NCI-H1694 treated with DMSO at 0.1 percent for 48 hours (cell line): Measurements from ENCODE around the gene ABAT.
A peak's percentile ranks its signal among the peaks of the same experiment; 100 is the strongest.

Experiments used
- DNase-seq: peaks from one replicate; lab custom pipeline; 2025; lab: John Stamatoyannopoulos, UW

ABAT gene

DNA sequence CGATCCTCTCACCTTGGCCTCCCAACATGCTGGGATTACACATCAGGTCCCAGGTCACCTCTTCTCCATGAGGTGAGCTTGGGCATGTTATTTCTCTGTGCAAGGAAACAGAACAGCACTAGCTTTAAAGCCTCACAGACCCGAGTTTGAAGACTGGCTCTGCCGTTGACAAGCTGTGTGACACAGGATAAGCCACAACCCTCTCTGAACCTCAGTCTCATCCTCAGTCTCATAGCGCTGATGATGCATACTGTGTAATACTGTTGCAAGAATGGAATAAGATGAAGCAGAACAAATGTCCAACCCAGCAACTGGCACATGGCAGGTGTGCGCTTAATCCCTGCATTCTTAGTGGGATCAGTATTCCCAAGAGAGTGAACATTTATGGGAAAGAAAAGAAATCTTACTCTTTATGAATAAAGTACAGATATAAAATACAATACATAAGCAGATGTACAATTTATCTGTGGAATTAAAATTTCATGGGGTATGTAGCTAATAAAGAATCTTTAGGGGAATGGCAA lies 43.5 kb downstream of the ABAT start:
- DNase-seq = no peak

GRCh38 chr16:8718851-8719680 lies 44.6 kb downstream of the ABAT start:
- no peak for DNase-seq

DNA sequence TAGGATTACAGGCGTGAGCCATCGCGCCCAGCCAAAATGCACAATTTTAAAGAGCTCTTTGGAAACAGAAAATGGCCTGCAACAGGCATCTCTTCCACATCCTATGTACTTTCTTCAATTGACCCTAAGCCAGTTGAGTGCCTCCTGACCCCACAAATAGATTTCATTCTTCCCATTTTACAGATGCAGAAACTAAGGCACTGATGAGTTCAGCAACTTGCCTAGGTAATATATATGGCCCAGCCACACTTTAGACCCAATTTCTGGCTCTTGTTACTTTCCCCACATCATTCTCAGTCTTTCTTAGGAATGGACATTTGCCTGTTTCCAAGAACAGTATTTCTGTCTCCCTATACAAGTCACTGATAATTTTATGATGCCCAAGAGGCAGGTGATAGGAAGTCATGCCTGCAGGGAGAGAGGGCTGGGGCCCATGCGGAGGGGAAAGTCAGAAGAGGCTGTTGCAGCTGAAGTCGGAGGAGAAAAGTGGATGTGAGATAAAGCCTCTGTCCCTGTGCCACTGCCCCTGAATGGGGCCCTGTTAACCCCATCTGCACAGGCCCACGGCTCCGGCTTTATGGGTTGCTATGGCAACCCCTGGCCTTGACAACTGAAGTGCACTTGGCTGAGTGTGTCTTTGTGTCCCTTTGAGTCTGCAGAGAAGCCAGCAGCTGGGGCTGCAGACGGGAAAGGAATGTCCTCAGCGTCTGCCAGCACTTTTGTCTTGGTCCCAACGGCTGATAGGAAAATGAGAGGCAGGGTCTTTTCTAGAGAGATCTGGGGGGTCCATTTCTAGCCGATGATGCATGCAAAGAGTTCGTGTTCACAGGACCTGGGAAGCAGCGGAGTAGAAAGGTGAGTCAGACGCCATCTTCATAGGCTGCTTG lies 45.9 kb downstream of the ABAT start:
- no peak for DNase-seq

- no peak for DNase-seq
These were observed 46.5 kb downstream of the ABAT start for GRCh38 chr16:8720967-8721308.

DNA sequence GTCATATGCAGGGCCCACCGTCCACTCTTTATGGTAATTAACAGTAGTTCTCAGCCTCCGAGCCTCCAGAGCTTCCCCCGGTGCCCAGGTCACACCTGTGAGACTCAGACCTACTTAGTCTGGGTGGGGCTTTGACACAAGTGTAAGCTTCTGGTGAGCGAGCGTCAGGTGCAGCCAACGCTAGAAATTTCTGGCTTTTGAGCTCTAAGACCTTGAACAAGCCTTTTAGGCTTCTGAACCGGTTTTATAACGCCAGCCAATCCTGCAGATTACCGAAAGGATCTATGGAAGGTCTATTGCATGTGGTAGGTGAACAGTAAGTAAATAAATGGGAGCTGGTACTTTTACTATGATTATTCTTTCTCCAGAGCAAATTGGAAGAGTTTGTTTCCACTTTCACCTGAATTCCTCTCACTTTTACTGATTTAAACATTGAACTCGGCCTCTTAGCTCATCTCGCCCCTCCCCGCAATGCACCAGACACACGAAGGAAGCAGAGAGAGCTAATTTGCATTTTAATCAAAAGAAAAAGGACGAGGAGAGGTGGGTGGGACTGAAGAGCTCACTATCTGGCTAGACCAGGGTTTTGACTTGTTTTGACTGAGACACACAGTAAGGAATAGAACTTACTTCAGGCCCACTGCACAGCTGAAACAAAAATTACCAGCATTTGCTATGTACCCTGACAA lies 47.1 kb downstream of the ABAT start:
- DNase-seq = no peak

DNA sequence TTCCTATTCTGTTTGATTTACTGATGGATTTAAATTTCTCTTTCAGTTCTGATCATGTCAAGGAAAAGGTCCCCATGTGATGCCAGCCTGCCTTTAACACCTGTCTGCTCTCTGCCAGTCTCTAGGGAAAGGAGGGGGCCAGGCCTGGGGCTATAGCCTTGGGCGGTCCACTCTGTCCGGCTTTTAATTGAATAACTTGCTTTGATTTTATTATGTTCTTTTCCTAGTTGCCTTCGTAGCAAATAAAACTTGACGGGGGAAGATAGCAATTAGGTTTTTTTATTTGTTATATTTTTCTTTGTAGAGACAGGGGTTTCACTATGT lies 47.6 kb downstream of the ABAT start:
- DNase-seq = no peak

GRCh38 chr16:8725513-8726178 lies 51.2 kb downstream of the ABAT start:
- DNase-seq = no peak

GRCh38 chr16:8727131-8727806 lies 52.9 kb downstream of the ABAT start:
- DNase-seq = no peak

DNA sequence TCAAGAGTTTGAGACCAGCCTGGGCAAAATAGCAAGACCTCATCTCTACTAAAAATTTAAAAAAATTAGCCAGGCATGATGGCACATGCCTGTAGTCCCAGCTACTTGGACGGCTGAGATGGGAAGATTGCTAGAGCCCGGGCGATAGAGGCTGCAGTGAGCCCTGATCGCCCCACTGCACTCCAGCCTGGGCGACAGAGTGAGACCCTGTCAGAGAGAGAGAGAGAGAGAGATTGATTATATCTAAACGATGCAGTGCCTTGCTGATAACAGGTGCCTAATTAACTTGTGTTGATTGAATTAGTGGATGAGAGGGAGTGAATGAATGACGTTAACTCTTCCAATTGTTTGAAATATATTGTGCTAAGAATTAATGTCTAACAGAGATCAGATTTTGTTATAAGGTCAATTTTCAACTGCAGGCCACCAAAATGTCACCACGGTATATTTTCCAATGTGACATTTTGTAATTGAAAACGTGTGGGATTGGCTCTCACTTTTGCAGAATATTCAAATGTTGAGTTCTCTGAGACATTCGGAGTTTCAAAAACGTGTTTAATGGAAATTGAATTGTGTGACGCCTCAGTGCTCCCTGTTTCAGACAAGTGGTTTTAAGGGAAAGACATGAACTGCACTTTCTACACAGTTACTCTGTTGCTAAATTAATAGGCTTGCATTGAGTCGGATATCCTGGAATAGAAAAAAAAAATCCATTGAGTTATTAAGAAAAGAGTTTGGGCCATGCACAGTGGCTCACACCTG lies 53.6 kb downstream of the ABAT start:
- DNase-seq = no peak

DNA sequence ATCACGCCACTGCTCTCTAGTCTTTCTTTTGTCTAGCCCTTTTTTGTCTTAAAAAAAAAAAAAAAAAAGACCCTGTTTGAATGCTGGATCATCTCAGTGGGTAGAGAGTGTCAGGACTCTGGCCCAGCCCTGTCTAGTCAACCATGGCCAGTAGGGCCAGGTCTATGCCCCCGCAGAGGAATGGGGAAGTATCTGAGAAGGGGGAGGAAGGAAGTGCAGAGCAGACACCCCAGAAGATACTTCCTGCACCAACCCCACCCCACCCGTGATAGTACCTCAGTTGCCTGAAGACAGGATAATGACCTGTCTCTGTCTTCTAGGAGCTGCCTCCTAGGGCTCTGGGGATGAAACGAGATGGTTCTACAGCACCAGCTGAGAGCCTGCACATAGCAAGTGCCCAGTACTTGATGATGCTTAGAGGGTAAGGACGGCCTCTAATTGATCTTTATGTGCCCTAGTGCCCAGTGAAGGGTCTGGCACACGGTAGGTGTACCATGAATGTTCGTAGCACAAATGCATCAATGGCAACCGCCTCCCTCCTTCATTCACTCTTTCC lies 55.4 kb downstream of the ABAT start:
- DNase-seq = no peak

DNA sequence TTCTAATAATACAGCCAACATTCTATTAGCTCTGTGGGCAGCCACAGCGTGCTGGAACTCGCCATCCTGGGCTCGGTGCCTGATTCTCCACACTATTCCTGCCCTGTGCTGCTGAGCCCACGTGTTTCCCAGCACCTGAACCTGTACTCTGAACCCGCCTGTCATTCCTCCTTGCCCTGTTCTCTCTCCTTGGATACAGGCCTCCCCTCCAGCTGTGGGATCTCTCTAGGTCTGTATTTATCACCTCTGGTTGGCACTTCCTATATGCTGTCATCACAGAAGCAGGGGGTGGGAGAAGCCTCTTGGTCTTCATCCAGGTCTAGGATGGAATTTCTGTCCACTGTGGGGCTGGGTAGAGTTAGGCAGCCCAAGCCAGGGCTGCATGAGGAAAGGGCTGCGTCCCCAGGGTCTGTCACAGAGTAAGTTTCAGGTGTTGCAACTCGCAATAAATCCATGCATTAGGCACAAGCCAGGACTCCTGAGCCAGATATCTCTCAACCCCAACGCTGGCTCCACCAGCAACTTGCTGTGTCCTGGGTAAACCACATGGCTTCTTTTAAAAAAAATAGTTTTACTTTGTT lies 56.0 kb downstream of the ABAT start:
- DNase-seq = peak; percentile 22

DNA sequence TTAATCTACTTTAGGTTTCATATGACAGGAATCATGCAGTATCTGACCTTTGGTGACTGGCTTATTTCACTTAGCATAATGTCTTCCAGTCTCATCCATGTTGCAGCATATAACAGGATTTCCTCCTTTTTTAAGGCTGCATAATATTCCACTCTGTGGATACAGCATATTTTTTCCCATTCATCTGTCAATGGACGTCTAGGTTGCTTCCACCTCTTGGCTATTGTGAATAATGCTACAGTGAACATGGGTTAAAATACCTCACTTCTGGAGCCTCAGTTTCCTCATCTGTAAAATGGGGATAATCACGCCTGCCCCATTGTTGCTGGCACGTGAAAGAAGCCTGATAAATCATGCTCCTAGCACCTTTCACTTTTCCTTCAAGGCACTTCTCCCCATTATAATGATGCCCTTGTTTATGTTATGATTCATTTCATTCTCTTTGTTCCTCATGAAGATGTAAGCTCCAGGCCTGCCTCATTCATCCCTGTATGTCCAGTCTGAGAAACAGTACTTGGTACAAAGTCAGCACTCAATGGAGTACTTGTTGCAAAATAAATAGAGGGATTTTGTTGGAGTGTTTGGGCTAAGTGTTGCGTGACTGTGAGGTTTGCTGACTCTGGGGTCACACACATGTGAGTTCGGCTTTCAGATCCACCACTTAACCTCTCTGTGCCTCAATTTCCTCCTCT lies 59.6 kb downstream of the ABAT start:
- no peak for DNase-seq

DNA sequence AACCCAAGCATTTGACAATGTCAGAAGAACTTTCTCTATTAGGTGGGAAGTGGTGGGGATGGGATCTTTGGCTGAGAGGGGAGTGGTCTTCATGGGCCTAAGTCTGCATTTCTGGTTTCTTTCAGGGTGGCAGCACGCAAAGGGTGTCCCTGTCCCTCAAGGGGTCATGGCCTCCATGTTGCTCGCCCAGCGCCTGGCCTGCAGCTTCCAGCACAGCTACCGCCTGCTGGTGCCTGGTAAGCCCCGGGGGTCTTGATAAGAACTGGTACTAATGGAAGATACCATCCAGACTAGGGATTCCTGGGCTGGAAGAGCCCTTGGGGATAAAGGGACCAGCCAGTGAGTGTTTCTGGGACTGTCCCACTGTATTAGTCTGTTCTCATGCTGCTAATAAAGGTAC lies 61.2 kb downstream of the ABAT start:
- DNase-seq = no peak

DNA sequence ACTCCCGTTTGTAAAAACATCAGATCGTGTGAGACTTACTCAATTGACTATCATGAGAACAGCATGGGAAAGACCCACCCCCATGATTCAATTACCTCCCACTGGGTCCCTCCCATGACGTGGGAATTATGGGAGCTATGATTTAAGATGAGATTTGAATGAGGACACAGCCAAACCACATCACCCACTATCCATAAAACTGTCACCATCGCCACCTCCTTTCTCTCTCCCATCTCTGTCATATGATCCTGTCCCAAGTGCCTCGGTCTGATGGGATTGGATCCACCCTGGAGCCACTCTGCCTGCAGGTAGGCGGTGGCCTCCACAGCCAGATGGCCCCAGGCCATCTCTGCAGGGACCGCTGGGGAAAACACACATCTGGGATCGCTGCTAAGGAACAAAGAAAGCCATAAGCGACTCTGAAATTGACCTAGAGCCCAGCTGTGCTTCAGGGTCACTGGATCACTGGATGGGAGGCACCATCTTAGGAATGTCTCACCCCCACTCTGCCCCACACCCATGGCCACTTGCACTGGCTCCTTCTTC lies 61.8 kb downstream of the ABAT start:
- no peak for DNase-seq

GRCh38 chr16:8739151-8739550 lies 64.7 kb downstream of the ABAT start:
- no peak for DNase-seq

DNA sequence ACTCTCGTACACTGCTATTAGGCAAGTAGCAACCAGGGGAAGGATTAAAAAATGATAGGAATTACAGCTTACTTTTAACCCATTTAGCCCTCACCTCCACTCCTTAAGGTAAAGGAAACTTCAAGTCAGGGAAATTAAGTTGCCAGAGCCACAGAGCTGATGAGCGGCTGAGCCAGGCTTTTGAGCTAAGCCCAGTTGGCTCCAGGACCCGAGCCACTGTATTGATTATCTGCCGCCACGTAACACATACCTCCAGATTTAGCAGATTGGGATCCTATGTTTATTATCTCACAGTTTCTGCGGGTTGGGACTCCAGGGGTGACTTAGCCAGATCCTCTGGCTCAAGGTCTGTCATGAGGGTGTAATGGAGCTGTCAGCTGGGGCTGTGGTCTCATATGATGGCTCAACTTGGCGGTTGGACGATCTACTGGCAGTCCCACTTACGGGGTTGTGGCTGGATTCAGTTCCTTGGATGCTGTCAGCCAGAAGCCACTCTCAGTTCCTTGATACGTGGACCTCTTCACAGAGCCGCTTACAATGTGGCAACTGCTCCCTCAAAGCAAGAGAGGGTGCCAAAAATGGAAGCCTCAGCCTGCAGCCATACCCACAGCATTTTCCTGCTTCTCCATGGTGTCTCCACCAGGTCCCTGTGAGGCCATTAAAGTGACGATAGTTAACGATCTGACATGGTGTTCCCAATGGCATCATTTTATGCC lies 65.7 kb downstream of the ABAT start:
- DNase-seq = no peak

DNA sequence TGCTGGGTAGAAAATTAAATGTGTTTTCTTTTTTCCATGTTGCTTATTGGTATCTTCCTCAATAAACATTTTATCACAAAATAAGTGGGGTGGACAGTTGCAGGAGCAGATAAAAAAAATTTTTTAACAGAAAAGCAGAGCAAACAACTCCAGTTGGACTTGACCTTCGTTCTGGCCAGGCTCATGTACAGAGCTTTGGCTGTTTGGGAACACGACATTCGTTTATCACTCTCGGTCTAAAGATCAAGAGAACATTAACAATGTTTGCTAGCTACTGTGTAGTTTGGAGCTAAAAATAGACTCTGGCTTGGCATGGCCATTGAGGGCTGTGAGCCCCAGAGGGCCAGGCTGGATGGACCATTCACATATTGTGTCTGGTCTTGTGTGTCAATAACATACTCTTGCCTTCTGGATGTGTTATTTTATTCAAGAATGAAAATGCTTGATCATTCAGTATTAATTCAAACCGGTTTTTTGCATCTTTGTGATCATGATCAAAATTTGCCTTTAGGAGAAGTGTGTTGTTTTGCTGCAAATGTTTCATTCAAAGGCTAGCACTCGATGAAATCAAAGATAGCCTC lies 66.4 kb downstream of the ABAT start:
- DNase-seq = no peak

DNA sequence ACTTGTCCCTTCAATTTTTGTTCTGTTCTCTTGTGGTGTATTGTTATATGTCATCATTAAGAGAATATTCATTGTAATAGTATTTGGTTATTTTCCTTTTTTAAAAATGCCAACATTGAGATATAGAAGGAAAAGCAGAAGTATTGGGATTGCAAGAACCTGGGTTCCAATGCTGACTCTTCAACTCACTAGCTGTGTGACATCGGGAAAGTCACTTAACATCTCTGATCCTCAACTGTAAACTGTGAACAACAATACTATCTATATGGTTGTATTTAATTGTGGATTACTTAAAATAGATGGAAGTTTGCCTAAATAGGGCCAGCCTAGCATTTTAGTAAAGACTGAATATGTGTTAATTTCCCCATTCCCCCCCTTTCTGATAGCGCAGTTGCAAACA lies 67.2 kb downstream of the ABAT start:
- no peak for DNase-seq
